Activated naive CD4-positive, alpha-beta T cell treated with anti-CD3 and anti-CD28 coated beads, Interleukin-2, amount 10 ng/mL, durations not matched to agents 5 hours and 36 hours (primary cell): Measurements from ENCODE around the gene ZNF570. TPM values are rescaled to one million over a fixed set of nuclear protein-coding genes. Genes with fewer than 3 reads are reported as not detected.

ENCODE experiments used
- total RNA-seq, 2 experiments: library from RNA; stranded (reverse); gene quantifications; one replicate each; pipeline ENCODE4 v1.2.3, GENCODE V29; 2021

Gene ZNF570
- total RNA-seq, result 1 to 10 TPM; 7.1 to 7.8 TPM

DNA sequence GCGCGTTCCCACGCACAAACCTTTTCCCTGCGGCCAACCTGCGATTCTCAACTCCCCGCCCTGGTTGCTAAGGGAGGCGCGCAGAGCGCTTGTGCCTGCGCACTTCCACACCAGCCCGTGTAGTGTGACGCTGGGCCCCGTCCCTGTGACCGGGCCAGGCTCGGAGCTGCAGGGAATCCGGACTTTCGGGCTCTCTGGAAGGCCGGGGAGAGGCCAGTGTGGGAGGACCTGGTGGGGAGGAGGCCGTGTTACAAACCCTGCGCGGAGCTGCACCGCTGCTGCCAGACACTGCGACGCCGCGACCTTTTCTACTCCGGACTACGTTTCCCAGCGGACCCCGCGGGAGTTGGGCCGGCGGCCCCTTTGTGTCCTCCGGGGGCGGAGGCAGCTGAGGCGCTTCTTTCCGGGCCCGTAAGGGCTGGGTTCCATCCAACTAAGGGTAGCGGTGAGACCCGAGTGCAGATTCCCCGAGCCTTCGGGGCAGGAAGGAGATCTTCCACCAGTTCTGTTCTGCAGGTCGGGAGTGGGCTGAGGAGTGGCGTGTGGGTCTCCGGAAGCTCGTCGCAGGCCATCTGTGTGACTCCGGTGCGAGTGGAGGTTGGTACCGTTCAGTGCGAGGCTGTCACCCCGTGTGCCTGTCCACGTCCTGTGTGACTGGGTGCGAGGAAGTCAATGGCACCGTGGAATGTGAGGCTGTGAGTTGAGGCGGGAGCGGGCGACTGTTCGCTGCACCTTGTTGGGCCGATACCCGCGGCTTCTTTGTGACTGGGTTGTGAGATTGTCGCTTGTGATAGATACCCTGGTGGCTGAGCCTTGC, at the start of gene ZNF570:
TSS of gene ZNF570 (plus strand) at position 396 of the 817 bp plus-strand sequence. CDS start 999 bp downstream, outside the sequence.

GRCh38 chr19:37466798-37467607, 2.2 kb upstream of the ZNF570 start, which contains the start of gene ZNF569:
Gene ZNF569, minus strand, starts transcription at chr19:37467444. Its CDS starts 22,523 bp downstream, at chr19:37444921.

GRCh38 chr19:37506387-37507166, 37.4 kb downstream of the ZNF570 start, which contains the start of gene ZNF793:
Gene ZNF793, plus strand, starts transcription at chr19:37506939. Its CDS starts 16,501 bp downstream, at chr19:37523440.

Other genes starting within 250 kb of the ZNF570 start
- gene ZNF527, start 98.3 kb upstream of the ZNF570 start, total RNA-seq, result 1 to 10 TPM; 7.5 to 8.1 TPM
- 1 to 10 TPM; 7.3 to 8.2 TPM for gene ZNF569, start 1.9 kb upstream of the ZNF570 start, total RNA-seq
- gene ZNF793, start 37.6 kb downstream of the ZNF570 start, total RNA-seq, result 1 to 10 TPM; 3.9 to 4.9 TPM
- 1 to 10 TPM; 2.9 to 4.5 TPM for gene ZNF571, start 125.4 kb downstream of the ZNF570 start, total RNA-seq
- gene ZNF540, start 125.5 kb downstream of the ZNF570 start, total RNA-seq, result 1 to 10 TPM; 3.2 to 3.7 TPM
- 10 to 100 TPM; 15.0 to 16.1 TPM for gene ZFP30, start 186.1 kb downstream of the ZNF570 start, total RNA-seq